GM13976 (cell line): Measurements from ENCODE around the gene IL31RA.
"Not testable (repeated sequence)": the region's sequence is repeated elsewhere in the genome, so short reads cannot be mapped to it uniquely, and the experiment has no call there.

ENCODE experiments used
- DNase-seq: peaks from one replicate; pipeline ENCODE4 v3.0.0; 2012; ENCODE audit warnings: low spot score
- CTCF ChIP-seq: IDR thresholded peaks from 2 replicates; pipeline ENCODE4 v1.5.1; 2012; ENCODE audit warnings: borderline replicate concordance, mild to moderate bottlenecking; ENCODE audit not compliant: insufficient read depth; ENCODE audit errors: extremely low read depth, missing control alignments, control extremely low read depth
- in situ Hi-C: fragments of 300-500 bp; cut with MboI; formaldehyde crosslinking; loops from one replicate; pipeline ENCODE4 v1.12.0; 2022; ENCODE audit warnings: low sequenced_read_pairs, mixed read lengths, inconsistent platforms; ENCODE audit not compliant: unreplicated experiment

Gene IL31RA

GRCh38 chr5:55850839-55851674 is at the start of gene IL31RA:
TSS of gene IL31RA (plus strand) at chr5:55851357. CDS start at chr5:55851571, 214 bp downstream.
- DNase-seq, result no peak
- in situ Hi-C loops, result no loop called here
- TF ChIP-seq CTCF, result no peak

- DNase-seq, in situ Hi-C loops: not testable (repeated sequence)
Measured at GRCh38 chr5:55808814-55809213, 42.3 kb upstream of the IL31RA start.

GRCh38 chr5:55815939-55816338 is 35.2 kb upstream of the IL31RA start:
- DNase-seq, in situ Hi-C loops: not testable (repeated sequence)

- DNase-seq, result no peak
- in situ Hi-C loops, result no loop called here
- TF ChIP-seq CTCF, result no peak
Measured at GRCh38 chr5:55816342-55816741, 34.8 kb upstream of the IL31RA start.

GRCh38 chr5:55817030-55817429 is 34.1 kb upstream of the IL31RA start:
- in situ Hi-C loops, result no loop called here
- TF ChIP-seq CTCF, result no peak
- no peak for DNase-seq

- DNase-seq, result no peak
- no peak for TF ChIP-seq CTCF
- in situ Hi-C loops, result no loop called here
Measured at GRCh38 chr5:55820488-55820887, 30.7 kb upstream of the IL31RA start.

GRCh38 chr5:55821731-55822512 is 29.2 kb upstream of the IL31RA start:
- DNase-seq, result peak; percentile 21
- in situ Hi-C loops, result no loop called here
- no peak for TF ChIP-seq CTCF
